Brain microvascular endothelial cell (primary cell): ENCODE results near the gene CORO2A.
A peak's percentile ranks its signal among the peaks of the same experiment; 100 is the strongest.

ENCODE experiments used
- DNase-seq: peaks from one replicate; pipeline ENCODE4 v3.0.0-alpha.2; 2020
- H3K27ac ChIP-seq: fragments of 250-450 bp; sonication (Bioruptor Pico); 2 replicates; pipeline ENCODE4 v1.5.1; 2020; ENCODE audit warnings: mild to moderate bottlenecking, moderate library complexity
- H3K27me3 ChIP-seq: fragments of 250-450 bp; sonication (Bioruptor Pico); replicated peaks from 2 replicates; pipeline ENCODE4 v1.5.1; 2020; ENCODE audit warnings: mild to moderate bottlenecking
- H3K36me3 ChIP-seq: fragments of 250-450 bp; sonication (Bioruptor Pico); replicated peaks from 2 replicates; pipeline ENCODE4 v1.5.1; 2020; ENCODE audit warnings: mild to moderate bottlenecking
- H3K4me3 ChIP-seq: 2 replicates; pipeline ENCODE4 v1.5.1; 2011; ENCODE audit warnings: low read depth, mild to moderate bottlenecking, control low read depth, low read length, moderate library complexity
- CTCF ChIP-seq: IDR thresholded peaks from 2 replicates; pipeline ENCODE4 v1.5.1; 2011; ENCODE audit warnings: low read depth, mild to moderate bottlenecking, moderate library complexity, low read length, control low read depth, inconsistent platforms; ENCODE audit errors: missing control alignments
- in situ Hi-C: cut with HindIII; loops from 2 replicates; pipeline ENCODE4 v1.10.0; 2017; ENCODE audit warnings: low sequenced_read_pairs, low pct_ligation_motif_present

The CORO2A gene

GRCh38 chr9:98234245-98234825, 41.9 kb upstream of the CORO2A start:
- TF ChIP-seq CTCF, result no peak
- DNase-seq, result no peak
- H3K36me3 ChIP-seq, result peaks cover 14% of the 10 kb centered on the region

GRCh38 chr9:98232926-98233325, 40.5 kb upstream of the CORO2A start:
- Histone ChIP-seq H3K27me3 (no peaks in the 10 kb centered on the region), H3K4me3 (no peak overlapping the region), H3K36me3 (peaks cover 23% of the 10 kb centered on the region), H3K27ac (peak overlapping the region; percentile 74)
- in situ Hi-C loops, result no loop called here
- no peak for DNase-seq
- TF ChIP-seq CTCF, result no peak

More at GRCh38 chr9:98234245-98234825, 41.9 kb upstream of the CORO2A start:
- in situ Hi-C loops, result no loop called here
- Histone ChIP-seq H3K4me3 (no peak overlapping the region), H3K27ac (no peak overlapping the region), H3K27me3 (no peaks in the 10 kb centered on the region)

- H3K27me3 ChIP-seq, result no peaks in the 10 kb centered on the region
- peaks cover 23% of the 10 kb centered on the region for H3K36me3 ChIP-seq
- in situ Hi-C loops, result no loop called here
- TF ChIP-seq CTCF, result no peak
- H3K27ac ChIP-seq, result peak overlapping the region; percentile 74
- H3K4me3 ChIP-seq, result no peak overlapping the region
- DNase-seq, result peak; percentile 84
These were observed 39.5 kb upstream of the CORO2A start for GRCh38 chr9:98231770-98232478.

GRCh38 chr9:98230789-98231188, 38.4 kb upstream of the CORO2A start:
- H3K27ac ChIP-seq, result no peak overlapping the region
- TF ChIP-seq CTCF, result no peak
- no peak for DNase-seq
- in situ Hi-C loops, result no loop called here
- H3K36me3 ChIP-seq, result peaks cover 28% of the 10 kb centered on the region
- H3K4me3 ChIP-seq, result no peak overlapping the region
- H3K27me3 ChIP-seq, result no peaks in the 10 kb centered on the region

- in situ Hi-C loops, result no loop called here
- H3K36me3 ChIP-seq, result peaks cover 32% of the 10 kb centered on the region
- no peak for TF ChIP-seq CTCF
- no peak overlapping the region for H3K27ac ChIP-seq
- DNase-seq, result no peak
- H3K4me3 ChIP-seq, result no peak overlapping the region
- no peaks in the 10 kb centered on the region for H3K27me3 ChIP-seq
These were observed 37.9 kb upstream of the CORO2A start for GRCh38 chr9:98230304-98230703.
